Coronary artery (tissue), 2 donors: Measurements from ENCODE around the gene DHX34.

Experiments used
- DNase-seq: peaks from one replicate; pipeline ENCODE4 v3.0.0-alpha.2; 2017; ENCODE audit warnings: low spot score
- H3K27ac ChIP-seq, 2 donors: fragments of 200-600 bp; sonication (generic); one replicate each; pipeline ENCODE4 v1.5.1; 2016 to 2019
- H3K4me3 ChIP-seq: fragments of 200-600 bp; sonication (generic); 2 replicates; pipeline ENCODE4 v1.5.1; 2016; ENCODE audit warnings: mild to moderate bottlenecking, moderate library complexity
- CTCF ChIP-seq: fragments of 200-600 bp; sonication (generic); IDR thresholded peaks from one replicate; pipeline ENCODE4 v1.5.1; 2019; ENCODE audit warnings: antibody characterized with exemption

DHX34 gene

GRCh38 chr19:47432091-47432490 lies 83.0 kb downstream of the DHX34 start:
- no peak for DNase-seq
- H3K4me3 ChIP-seq = no peak overlapping the region
- no peak overlapping the region for H3K27ac ChIP-seq
- no peak for TF ChIP-seq CTCF
